Left renal cortex interstitium (tissue), 4 donors: ENCODE data around the gene C3orf33. TPM values are rescaled to one million over a fixed set of nuclear protein-coding genes. Genes with fewer than 3 reads are reported as not detected.

Source experiments
- DNase-seq, 4 donors: peaks; one replicate each; pipeline ENCODE4 v3.0.0-alpha.2; 2013; ENCODE audit warnings: low read depth in 4 of 4, low spot score in 2 of 4, missing footprints in 1 of 4
- polyA plus RNA-seq, 4 donors: library from polyadenylated mRNA; unstranded; fragments of 120-200 nt; gene quantifications; one replicate each; pipeline ENCODE4 v1.2.1, GENCODE V29; 2013; ENCODE audit not compliant: insufficient read length in 4 of 4

Gene C3orf33
- polyA plus RNA-seq, 4 donors: 9.3 to 12.6 (median 10.9) TPM

DNA sequence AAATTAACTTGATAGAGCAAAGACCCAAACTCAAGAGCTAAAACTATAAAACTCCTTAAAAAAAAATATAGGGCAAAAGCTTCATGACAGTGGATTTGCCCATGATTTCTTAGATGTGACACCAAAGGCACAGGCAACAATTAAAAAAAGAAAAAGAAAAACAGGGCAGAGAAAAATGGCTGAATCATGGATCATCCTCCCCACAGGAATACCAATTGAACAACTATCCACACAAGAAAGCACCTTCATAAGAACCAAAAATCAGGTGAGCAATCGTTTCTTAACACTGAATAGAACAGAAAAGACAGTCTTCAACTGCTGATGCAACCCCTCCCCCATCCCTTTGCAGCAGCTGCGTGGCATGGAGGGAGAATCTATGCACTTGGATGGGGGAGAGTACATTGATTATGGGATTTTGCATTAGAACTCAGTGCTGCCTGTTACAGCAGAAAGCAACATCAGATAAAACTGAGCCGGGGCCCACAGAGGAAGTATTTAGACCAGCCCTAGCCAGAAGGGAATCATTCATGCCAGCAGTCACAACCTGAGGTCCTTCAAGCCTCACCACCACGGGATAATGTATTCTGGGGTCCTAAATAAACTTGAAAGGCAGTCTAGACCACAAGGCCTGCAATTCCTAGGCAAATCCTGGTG is 15.7 kb downstream of the C3orf33 start:
- DNase-seq: no peak

DNA sequence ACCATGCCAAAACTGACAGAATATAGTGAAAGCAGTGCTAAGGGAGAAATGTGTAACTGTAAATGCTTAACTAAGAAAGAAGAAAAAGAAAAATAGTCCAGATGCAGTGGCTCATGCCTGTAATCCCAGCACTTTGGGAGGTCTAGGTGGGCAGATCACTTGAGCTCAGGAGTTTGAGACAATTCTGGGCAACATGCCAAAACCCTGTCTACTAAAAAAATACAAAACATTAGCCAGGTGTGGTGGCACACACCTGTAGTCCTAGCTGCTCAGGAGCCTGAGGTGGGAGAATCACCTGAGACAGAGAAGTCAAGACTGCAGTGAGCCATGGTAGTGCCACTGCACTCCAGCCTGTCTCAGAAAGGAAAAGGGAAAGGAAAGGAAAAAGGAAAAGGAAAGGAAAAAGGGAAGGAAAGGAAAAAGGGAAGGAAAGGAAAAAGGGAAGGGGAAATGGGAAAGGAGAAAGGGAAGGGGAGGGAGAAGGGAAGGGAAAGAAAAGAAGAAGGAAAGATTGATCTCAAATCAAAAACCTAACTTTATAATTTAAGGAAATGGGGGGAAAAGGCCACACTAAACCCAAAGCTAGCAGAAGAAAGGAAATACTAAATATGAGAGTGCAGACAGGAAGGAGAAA is 20.3 kb downstream of the C3orf33 start:
- DNase-seq: no peak

DNA sequence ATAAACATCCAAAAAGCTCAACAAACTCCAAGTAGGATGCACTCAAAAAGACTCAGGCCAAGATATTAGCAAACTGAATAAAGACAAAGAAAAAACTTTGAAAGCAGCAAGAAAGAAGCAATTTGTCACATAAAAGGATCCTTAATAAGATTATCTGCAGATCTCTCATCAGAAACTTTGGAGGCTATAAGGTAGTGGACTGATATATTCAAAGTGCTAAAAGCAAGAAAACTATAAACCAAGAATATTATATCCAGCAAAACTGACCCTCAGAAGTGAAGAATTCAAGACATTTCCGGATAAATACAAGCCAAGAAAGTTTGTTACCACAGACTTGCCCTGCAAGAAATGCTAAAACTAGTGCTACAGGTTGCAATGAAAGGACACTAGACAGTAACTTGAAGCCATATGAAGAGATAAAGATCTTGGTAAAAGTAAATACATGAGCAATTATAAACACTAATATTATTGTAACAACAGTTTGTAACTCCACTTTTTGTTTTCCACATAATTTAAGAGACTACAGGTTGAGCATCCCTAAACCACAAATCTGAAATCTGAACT is 23.6 kb downstream of the C3orf33 start:
- DNase-seq: no peak

DNA sequence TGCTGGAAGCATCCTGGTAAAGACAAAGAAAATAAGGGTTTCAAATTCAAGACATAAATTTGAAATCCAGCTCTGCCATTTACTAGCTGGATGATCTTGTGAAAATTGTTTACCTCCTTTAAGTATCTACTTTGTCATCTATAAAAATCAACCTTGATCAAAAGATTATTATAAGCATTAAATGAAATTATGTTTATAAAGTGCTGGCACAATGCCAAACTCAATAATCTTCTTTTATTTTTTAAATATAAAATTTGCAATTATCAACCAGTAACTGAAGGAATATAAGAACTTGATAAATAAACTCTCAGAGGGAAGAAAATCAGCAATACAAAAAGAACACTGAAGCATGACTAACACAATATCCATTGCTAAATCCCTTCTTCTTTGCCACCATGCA is 25.8 kb downstream of the C3orf33 start:
- DNase-seq: no peak

DNA sequence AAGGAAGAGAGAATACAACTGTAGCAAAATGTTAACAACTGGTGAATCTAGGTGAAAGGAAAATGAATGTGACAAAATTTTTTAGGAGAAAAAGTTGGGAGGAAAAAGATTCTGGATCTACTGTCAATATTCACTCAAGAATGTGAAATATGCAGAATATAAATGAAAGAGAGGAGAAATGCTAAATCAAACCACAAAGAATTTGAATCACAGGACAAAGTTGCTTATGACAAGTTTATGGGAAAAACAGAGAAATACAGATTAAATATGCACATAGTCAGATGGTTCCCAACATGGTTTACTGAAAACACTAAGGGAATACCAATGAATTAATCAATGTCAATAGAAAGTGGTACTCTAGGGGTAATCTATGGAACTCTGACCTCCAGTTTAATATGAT is 27.6 kb downstream of the C3orf33 start:
- no peak for DNase-seq

DNA sequence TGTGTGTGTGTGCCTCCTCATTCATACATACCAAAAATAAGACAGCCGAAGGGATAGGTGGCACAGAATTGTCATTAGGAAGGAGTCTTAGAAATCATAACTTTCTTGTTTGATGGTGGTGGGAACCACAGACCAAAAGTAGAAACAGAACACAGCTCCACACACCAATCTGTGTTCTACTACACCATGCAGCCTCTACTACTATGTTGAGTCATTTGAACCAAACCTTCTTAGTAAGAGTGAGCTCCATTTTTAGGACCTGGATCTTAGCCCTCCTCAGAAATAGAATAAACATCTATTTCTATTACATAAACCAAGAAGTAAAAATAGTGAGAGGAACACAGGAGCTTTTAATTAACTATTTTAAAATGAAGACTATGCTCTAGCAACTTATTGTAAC is 33.3 kb downstream of the C3orf33 start:
- DNase-seq: no peak

DNA sequence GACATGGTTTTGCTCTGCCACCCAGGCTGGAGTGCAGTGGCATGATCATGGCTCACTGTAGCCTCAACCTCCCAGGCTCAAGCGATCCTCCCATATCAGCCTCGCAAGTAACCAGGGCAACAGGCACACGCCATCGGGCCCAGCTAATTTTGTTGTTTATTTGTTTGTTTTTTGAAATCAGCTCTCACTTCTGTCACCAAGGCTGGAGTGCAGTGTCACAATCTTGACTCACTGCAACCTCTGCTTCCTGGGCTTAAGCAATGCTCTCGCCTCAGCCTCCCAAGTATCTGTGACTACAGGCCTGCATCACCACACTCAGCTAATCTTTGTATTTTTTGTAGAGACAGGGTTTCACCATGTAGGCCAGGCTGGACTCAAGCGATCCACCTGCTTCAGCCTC is 35.0 kb downstream of the C3orf33 start:
- DNase-seq: no peak

DNA sequence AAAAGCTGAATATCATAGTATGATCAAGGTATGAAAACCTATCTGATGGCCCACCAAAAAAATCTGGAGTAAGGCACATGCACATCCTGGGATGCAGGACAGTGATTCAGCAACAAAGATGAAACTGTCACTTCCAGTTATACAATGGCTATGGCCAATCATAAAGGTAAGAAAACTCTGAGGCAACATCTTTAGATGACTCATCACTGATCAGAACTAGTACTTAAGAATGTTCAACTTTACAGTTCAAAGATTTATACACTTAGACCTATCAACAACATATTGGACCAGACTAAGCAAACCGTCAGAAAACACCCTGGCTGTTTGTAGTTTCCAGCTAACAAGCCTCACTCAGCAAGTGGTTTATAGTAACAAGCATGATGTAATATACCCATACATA is 39.9 kb downstream of the C3orf33 start:
- no peak for DNase-seq

DNA sequence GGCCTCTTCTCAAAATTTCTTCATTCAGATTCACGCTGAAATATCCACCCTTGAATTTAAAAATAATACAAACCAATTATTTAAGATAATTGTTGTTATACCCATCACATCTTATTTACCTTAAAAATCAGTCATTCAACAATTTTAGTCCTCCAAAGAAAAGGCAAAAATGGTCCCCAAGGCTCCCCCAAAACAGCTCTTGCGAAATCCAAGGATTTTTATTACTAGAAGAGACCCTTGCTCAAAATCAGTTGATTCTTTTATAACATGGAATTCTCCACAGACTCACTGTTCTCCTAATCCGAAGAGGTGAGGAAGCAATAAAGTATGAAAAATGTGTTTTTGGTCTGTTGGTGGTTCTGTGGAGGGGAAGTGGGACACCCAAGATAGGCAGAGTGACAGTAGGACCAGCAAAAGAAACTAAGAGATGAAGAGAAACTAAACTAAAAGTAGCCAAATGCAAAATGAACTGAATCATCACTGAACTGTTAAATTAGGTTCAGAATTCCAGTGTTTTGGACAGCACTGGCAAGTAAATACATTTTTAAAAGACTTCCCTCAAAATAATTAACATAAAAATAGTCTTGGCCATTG is 42.1 kb downstream of the C3orf33 start:
- no peak for DNase-seq

DNA sequence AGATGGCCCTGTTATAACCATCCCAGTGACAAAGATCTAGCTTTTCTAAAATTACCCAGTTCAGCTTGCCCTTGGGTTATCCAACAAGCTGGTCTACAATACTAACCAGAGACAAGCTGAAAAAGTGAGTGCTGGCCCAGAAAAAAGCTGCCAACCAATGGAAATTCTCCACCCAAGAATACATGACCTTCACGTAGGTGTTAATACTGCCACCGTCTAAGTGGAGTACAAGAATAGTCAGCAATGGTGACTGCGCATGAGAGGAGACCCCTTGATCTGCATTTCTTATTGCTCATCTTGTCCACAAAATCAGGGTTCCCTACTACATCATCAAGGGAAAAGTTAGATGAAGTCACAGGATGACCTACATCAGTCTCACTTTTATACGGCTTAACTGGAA is 45.4 kb downstream of the C3orf33 start:
- no peak for DNase-seq

DNA sequence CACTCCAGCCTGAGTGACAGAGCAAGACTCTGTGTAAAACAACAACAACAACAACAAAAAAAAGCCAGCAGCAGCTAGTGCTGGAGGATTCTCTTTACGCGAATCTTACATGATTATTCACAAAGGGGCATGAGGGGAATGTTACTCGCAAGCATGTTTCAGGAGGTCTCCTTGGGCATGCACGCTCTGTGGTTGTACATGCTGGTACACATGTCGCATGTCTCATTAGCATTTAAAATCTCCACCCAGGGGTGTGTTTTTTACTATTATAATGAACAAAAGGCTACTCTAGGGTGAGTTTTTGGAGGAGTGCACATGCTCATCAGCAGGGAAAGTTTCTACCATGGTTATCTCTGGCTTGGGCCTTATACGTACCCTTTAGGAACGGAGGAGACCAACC is 48.5 kb downstream of the C3orf33 start:
- DNase-seq: no peak

DNA sequence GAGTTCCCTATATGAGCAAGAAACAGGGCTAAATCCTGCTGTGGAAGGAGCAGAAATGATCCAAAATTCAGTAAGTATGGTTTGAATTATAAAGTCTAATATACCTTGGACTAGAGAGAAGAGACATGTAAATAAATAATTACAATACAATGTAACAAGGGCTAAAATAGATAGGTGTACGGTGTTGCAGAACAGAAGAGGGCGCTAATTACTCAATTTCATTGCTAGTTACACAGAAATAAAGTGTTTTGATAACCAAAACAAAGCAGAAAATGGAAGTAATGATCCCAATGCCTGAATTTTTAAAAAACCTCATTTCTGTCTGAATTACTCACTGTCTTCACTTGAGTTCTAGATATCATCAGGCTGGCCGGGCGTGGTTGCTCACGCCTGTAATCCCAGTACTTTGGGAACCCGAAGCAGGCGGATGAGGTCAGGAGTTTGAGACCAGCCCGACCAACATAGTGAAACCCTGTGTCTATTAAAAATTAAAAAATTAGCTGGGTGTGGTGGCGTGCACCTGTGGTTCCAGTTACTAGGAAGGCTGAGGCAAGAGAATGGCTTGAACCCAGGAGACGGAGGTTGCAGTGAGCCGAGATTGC is 52.9 kb downstream of the C3orf33 start:
- DNase-seq: no peak

DNA sequence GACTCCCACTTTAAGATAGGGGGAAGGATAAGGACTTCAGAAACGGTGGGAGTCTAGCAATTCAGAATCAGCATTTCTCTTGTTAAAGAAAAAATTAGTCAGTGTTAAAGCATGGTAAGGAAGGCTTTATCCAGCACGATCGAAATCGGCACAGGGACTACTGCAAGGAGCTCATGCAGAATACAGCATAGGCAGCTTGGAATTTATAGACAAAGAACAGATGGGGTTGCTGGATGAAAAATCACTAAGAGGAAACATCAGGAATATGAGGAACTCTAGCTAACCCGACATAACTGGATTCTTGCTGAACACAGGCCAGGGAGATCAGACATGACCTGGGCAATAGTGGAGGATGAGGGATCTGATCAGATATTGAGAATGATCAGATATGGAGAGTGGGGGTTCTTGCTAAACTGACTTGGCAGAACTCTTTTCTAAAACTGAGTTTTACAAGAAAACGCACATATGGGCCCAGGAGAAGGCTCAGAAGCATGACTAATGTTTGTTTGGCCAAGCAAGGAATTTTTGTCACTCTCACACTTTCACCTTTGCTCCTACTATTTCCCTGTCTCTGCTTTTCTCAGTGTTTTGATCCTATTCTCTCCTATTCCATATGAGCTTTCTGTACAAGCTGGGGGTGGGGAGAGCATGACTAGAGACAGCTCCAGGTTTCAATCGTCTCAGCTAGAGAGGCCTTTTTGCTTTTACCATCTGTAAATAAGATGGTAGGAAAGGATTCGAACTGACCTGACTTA is 57.3 kb downstream of the C3orf33 start:
- no peak for DNase-seq

DNA sequence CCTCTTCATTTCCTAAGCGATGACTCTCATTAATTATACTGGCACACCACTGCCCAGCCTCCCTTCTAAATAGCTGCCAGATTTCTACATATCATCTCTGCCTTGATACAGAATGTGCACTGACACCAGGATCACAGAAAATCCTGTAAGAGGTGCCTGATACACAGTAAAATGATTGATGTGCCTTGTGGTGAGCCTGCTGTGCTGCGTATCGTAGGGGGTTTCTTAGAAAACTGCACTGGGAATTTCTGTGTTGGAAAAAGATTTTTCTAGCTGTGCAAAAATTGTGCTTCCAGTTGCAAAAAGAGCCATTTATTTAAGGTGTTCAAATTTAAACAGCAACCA is 58.2 kb downstream of the C3orf33 start:
- DNase-seq: no peak

DNA sequence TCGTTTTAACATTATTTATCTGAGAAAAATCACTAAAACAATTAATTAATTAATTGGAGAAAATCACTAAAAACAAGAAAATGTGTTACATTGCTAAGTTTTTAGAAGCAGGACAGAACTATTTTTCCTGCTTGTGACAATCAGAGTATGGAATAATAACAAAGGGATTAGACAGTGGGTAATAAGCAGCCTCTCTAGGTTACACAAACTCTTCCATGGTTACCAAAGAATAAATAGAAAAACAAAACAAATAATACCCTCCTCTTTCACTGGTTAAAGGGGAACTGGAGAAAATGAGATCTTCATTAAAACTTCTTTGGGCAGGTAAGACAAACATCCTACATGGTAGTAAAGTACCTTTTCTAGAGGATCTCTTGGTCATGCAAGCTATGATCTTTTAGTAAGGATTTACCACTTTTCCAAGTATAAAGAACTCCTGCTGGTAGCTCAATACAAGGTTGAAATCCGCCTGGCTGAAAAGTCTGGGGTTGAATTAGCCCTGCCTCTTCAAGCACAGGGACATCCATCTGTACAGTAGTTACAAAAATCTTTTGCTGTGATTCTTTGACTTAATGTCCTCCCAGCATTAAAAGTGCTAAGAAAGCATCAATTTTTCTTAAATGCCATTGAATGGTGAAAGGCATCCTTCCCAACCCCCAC is 58.7 kb downstream of the C3orf33 start:
- no peak for DNase-seq

DNA sequence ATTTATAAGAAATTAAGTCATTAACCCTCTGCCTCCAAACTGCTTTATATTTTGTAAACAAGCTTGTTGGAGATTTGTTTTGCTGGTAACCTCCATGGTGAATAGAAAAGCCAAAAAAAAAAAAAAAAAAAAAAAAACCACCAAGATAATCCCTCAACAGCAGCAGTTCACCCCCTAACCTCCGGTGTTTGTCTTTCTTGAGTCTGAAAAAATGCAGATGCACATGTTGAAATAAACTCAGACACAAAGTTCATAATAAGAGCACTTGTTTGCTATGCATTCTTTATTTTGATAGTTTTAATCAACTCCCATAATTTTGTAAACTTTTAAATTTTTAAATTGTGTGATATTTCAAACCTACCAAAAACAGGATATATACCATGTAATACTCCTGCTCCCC is 59.4 kb downstream of the C3orf33 start:
- no peak for DNase-seq

DNA sequence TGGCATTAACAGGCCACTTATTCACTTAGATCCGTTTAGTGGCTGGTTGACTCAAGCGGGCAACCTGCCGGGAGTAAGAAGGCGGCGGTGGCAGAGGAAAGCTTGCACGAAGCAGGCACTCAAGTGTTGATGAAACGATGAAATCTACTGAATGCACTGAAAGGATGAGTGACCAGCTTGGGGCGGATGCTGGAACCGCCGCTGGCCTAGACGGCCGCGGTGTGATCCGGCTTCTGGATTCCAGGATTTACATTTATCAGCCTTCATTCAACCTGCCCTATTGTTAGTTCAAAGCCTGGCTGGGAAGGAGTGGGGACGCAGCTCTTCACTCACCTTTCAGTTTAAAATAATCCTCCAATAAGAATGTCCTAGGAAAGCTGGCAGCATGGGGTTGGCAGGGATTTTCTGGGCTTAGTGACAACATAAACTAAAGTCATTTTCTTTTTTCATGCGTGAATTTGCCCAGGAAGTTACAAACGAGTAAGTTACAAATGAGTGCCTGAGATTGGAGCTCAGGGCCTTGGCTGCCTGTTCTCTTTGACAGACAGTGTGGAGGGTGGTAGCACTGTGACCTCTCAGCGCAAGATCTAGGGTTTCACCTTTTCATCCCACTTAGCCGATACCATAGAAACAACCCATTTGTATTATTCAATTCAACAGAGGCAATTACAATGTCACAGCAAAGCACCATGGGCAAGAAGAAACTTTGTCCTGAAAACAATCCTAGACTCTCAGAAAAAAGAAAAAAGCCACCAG is 60.1 kb downstream of the C3orf33 start:
- DNase-seq: no peak

DNA sequence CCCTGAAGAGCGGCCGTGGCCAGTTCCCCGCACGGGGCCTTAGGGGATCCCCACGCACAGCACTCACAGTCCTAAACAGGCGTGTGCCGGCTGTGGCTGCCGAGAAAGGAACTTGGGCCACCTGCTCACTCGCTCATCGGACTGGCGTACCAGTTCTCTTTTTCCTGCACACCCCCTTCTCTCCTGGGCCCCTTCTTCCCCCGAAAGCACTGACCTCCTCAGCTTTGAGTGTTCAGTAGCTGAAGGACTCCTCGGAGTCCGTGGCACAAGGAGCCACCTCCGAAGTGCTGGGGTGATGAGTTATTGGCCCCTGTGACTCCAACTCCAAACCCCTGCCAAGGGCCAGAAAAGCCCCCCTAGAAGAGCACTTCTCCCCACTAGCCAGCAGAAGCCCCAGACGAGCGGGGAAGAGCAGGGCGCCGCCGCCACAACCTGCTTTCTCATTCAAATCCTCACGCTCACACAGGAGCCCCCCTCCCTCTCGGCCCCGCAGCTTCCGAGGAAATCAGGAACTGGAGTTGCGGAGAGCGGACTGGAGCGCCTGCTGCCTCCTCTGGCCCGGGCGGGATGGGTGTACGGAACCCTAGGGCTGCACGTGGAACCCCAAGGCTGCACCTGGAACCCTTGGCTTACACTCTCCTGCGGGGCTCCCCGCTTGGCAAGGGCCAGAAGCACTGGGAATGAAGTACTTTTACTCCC is 61.3 kb downstream of the C3orf33 start, which contains the start of gene PLCH1:
Gene PLCH1, minus strand, starts transcription at position 446 of the 699 bp plus-strand sequence. CDS start 40,847 bp downstream, outside the sequence.
- no peak for DNase-seq
